Psoas muscle (tissue), 8 donors: ENCODE measurements around the gene TOB1. TPM values are rescaled to one million over a fixed set of nuclear protein-coding genes. Genes with fewer than 3 reads are reported as not detected.

ENCODE experiments used
- ATAC-seq, 4 donors: fragments of 200-7000 bp; cut with Tn5 transposase; one replicate each; pipeline ENCODE4 v1.9.1; 2020; ENCODE audit warnings: moderate library complexity in 3 of 4, mild to moderate bottlenecking in 2 of 4
- DNase-seq, 2 donors: peaks; one replicate each; pipeline ENCODE4 v3.0.0-alpha.2; 2020
- H3K27ac ChIP-seq: fragments of 200-600 bp; one replicate; pipeline ENCODE4 v1.8.0; 2022
- H3K27me3 ChIP-seq, 3 donors: fragments of 200-600 bp in 1 of 3; one replicate each; pipeline versions ENCODE4 v1.6.1 to v1.8.0; 2013 to 2022; ENCODE audit warnings: low read length in 2 of 3, mild to moderate bottlenecking in 2 of 3, moderate library complexity in 1 of 3; ENCODE audit not compliant: insufficient read depth in 3 of 3
- H3K36me3 ChIP-seq, 2 donors: fragments of 200-600 bp in 1 of 2; one replicate each; pipeline versions ENCODE4 v1.6.1 to v1.8.0; 2013 to 2022; ENCODE audit warnings: low read depth in 1 of 2, mild to moderate bottlenecking in 1 of 2, moderate library complexity in 1 of 2; ENCODE audit not compliant: insufficient read depth in 1 of 2
- H3K4me1 ChIP-seq: fragments of 200-600 bp; one replicate; pipeline ENCODE4 v1.8.0; 2022
- H3K4me3 ChIP-seq: fragments of 200-600 bp; one replicate; pipeline ENCODE4 v1.8.0; 2022; ENCODE audit warnings: mild to moderate bottlenecking
- H3K9me3 ChIP-seq: fragments of 200-600 bp; one replicate; pipeline ENCODE4 v1.8.0; 2022
- WGBS, 3 donors: extraction: QIAGEN DNeasy Blood & Tissue Kit; methylation state at CpG; one replicate each; pipeline versions ENCODE4 v1.1.6 to v1.1.7; 2013; 5-methylcytosine and 5-hydroxymethylcytosine counted together
- intact Hi-C, 2 donors: fragments of 100-400 bp; cut with DNase I; formaldehyde crosslinking; loops; one replicate each; pipeline versions ENCODE4 v1.11.0 to v1.14.2; 2022
- polyA plus RNA-seq, 3 donors: library from polyadenylated mRNA; stranded (reverse); fragments of 200-250 nt; gene quantifications; one replicate each; pipeline ENCODE4 v1.2.3, GENCODE V29; 2013
- total RNA-seq, 4 donors: library from RNA; stranded (reverse); fragmentation: NEBNext Ultra II Directional in 2 of 4; extraction: Animal tissue kit (Norgen Biotek cat#: 25700) in 2 of 4; gene quantifications; one replicate each; pipeline versions ENCODE4 v1.2.1 to v1.2.4, GENCODE V29; 2021 to 2023
- TF ChIP-seq, protein P1 (sequence below): fragments of 200-600 bp; IDR thresholded peaks from one replicate; pipeline ENCODE4 v1.8.0; 2022; ENCODE audit warnings: antibody characterized with exemption
- donor health status: healthy with polysubstance abuse.
- donor health status: DM: no; HTN: no; CAD: no; lungs with moderate emphysema.
- donor health status: Bipolar disorder and iron deficiency.
- donor health status: healthy.
- donor health status: DM: yes; HTN: yes; CAD: no.
- donor health status: DM: no; HTN: no; CAD: no.
- donor health status: DM: no; HTN: no; CAD: no.
- donor health status: DM: yes; HTN: yes; CAD: no.

TOB1 gene
- total and polyA plus RNA-seq, 7 donors: 12.8 to 155 (median 74.9) TPM

DNA sequence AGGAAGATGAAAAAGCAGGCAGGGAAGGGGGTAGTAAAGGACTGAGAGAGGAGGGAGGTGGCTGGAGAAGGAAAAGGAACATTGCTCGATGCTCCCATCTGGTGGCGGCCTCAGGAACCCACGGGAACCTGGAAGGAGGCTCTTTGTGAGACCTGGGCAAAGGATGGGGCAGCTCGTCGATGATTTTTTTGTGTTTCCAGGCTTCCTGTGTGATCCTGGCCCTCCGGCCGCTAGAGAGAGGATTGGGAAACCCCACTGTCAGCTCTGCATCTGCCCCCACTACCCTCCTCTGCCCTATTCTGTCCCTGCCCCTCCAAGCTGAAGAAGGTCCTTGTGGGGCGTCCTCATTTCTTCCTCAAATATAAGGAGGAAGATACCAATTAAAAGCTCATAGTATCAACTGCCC lies 24.2 kb downstream of the TOB1 start:
- intact Hi-C loops: loop anchor here (2.0 to 5.0 kb wide), 5 partner anchors 23 to 295 kb away; partner anchors contain the start of gene SPATA20 (in 2 of the 2)
- peaks cover 26% of the 10 kb centered on the region for H3K4me1 ChIP-seq
- WGBS, 3 donors: 15 to 20% (median 18%) methylated on average over 8 of the region's 8 CpGs
- H3K4me3 ChIP-seq: no peak overlapping the region
- peak; percentile 64 to 80 for DNase-seq
- no peaks in the 10 kb centered on the region for H3K36me3 ChIP-seq
- no peaks in the 10 kb centered on the region for H3K27me3 ChIP-seq
- peak; percentile 51 to 68 (median 58) for ATAC-seq
- TF ChIP-seq, protein P1, sequence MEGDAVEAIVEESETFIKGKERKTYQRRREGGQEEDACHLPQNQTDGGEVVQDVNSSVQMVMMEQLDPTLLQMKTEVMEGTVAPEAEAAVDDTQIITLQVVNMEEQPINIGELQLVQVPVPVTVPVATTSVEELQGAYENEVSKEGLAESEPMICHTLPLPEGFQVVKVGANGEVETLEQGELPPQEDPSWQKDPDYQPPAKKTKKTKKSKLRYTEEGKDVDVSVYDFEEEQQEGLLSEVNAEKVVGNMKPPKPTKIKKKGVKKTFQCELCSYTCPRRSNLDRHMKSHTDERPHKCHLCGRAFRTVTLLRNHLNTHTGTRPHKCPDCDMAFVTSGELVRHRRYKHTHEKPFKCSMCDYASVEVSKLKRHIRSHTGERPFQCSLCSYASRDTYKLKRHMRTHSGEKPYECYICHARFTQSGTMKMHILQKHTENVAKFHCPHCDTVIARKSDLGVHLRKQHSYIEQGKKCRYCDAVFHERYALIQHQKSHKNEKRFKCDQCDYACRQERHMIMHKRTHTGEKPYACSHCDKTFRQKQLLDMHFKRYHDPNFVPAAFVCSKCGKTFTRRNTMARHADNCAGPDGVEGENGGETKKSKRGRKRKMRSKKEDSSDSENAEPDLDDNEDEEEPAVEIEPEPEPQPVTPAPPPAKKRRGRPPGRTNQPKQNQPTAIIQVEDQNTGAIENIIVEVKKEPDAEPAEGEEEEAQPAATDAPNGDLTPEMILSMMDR: peak; percentile 83
- no peaks in the 10 kb centered on the region for H3K9me3 ChIP-seq
- H3K27ac ChIP-seq: no peak overlapping the region

DNA sequence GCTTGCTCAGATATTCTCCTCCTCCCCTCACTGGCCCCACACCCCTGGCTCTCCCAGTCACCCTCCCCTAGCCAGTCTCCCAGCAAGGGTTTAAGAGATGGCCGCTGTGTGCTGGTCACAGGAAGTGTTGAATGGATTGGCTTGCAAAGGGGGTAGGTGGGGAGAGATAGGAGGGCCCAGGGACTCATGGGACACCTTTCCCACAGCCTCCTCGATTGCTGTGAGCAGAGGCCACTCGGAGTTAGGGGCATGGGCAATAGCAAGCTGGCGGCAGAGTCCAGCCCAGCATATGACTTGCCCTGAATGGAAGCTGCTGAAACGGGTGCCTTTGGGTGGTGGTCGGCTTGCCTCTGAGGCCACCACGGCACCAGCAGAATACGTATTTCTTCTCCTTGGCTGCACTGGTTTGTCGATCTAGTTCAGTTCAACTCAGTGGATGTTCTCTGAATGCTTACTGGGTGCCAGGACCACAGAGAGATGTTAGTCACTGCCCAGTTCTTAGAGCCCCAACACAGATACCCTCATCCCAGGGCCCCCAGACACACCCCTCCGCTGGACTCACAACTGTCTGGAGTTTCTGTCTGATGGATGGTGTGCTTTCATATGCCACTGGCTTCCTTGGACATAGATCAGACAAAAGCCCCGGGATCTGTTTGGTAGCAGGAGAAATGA lies 24.7 kb downstream of the TOB1 start:
- TF ChIP-seq, protein P1: no peak
- ATAC-seq: no peak
- Histone ChIP-seq H3K4me3 (no peak overlapping the region), H3K4me1 (peaks cover 22% of the 10 kb centered on the region), H3K27me3 (no peaks in the 10 kb centered on the region), H3K27ac (no peak overlapping the region), H3K36me3 (no peaks in the 10 kb centered on the region), H3K9me3 (no peaks in the 10 kb centered on the region)
- intact Hi-C loops: loop anchor here in 1 of 2 donors (2.0 to 5.0 kb wide), 3 partner anchors 25 to 294 kb away; partner anchors contain the start of gene SPATA20
- no peak for DNase-seq
- 67 to 70% (median 69%) methylated on average over 11 of the region's 11 CpGs for WGBS, 3 donors

DNA sequence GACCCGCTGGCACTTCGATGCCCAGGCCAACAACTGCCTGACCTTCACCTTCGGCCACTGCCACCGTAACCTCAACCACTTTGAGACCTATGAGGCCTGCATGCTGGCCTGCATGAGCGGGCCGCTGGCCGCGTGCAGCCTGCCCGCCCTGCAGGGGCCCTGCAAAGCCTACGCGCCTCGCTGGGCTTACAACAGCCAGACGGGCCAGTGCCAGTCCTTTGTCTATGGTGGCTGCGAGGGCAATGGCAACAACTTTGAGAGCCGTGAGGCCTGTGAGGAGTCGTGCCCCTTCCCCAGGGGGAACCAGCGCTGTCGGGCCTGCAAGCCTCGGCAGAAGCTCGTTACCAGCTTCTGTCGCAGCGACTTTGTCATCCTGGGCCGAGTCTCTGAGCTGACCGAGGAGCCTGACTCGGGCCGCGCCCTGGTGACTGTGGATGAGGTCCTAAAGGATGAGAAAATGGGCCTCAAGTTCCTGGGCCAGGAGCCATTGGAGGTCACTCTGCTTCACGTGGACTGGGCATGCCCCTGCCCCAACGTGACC lies 25.8 kb downstream of the TOB1 start:
- intact Hi-C loops: loop anchor here in 1 of 2 donors (2.0 to 5.0 kb wide), 3 partner anchors 24 to 293 kb away; partner anchors contain the start of gene SPATA20
- WGBS, 3 donors: 84 to 90% (median 87%) methylated on average over 26 to 29 of the region's 29 CpGs
- H3K4me1 ChIP-seq: peaks cover 13% of the 10 kb centered on the region
- ATAC-seq: no peak
- DNase-seq: no peak
- TF ChIP-seq, protein P1: no peak
- H3K27ac ChIP-seq: no peak overlapping the region
- H3K36me3 ChIP-seq: no peaks in the 10 kb centered on the region
- H3K27me3 ChIP-seq: no peaks in the 10 kb centered on the region
- no peak overlapping the region for H3K4me3 ChIP-seq
- H3K9me3 ChIP-seq: no peaks in the 10 kb centered on the region

DNA sequence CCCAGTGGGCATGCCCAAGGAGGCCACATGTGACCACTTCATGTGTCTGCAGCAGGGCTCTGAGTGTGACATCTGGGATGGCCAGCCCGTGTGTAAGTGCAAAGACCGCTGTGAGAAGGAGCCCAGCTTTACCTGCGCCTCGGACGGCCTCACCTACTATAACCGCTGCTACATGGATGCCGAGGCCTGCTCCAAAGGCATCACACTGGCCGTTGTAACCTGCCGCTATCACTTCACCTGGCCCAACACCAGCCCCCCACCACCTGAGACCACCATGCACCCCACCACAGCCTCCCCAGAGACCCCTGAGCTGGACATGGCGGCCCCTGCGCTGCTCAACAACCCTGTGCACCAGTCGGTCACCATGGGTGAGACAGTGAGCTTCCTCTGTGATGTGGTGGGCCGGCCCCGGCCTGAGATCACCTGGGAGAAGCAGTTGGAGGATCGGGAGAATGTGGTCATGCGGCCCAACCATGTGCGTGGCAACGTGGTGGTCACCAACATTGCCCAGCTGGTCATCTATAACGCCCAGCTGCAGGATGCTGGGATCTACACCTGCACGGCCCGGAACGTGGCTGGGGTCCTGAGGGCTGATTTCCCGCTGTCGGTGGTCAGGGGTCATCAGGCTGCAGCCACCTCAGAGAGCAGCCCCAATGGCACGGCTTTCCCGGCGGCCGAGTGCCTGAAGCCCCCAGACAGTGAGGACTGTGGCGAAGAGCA lies 26.4 kb downstream of the TOB1 start:
- no peak for DNase-seq
- Histone ChIP-seq H3K4me1 (peaks cover 8% of the 10 kb centered on the region), H3K27me3 (no peaks in the 10 kb centered on the region), H3K9me3 (no peaks in the 10 kb centered on the region), H3K27ac (no peak overlapping the region), H3K4me3 (no peak overlapping the region), H3K36me3 (no peaks in the 10 kb centered on the region)
- TF ChIP-seq, protein P1: no peak
- no peak for ATAC-seq
- intact Hi-C loops: loop anchor here (2.0 to 10.0 kb wide), 5 partner anchors 23 to 355 kb away; partner anchors contain the start of gene SPATA20 (in 1 of the 2)
- 91 to 96% (median 94%) methylated on average over 29 of the region's 29 CpGs for WGBS, 3 donors
